ENCODE data around the gene ERBB4.

The ERBB4 gene

DNA sequence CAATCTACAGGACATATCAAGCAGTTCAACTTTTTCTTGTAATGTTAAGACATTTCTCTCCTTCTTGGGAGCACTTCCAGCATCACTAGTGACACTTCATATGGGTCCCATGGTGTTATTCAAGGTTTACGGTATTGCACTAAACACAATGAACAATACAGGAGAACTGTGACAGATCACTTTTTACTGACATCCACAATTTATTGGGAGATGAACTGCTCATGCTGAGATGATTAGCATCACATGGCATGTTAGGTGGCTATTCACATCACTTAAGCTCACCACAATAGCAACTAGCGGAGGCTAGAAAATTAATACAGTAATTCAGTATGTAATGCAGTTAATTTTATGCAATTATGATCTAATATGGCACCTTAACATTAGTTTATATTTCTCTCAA is 264.4 kb downstream of the ERBB4 start:
- no peak overlapping the region for H3K27ac ChIP-seq
- TF ChIP-seq, protein P1, sequence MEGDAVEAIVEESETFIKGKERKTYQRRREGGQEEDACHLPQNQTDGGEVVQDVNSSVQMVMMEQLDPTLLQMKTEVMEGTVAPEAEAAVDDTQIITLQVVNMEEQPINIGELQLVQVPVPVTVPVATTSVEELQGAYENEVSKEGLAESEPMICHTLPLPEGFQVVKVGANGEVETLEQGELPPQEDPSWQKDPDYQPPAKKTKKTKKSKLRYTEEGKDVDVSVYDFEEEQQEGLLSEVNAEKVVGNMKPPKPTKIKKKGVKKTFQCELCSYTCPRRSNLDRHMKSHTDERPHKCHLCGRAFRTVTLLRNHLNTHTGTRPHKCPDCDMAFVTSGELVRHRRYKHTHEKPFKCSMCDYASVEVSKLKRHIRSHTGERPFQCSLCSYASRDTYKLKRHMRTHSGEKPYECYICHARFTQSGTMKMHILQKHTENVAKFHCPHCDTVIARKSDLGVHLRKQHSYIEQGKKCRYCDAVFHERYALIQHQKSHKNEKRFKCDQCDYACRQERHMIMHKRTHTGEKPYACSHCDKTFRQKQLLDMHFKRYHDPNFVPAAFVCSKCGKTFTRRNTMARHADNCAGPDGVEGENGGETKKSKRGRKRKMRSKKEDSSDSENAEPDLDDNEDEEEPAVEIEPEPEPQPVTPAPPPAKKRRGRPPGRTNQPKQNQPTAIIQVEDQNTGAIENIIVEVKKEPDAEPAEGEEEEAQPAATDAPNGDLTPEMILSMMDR (conservative IDR thresholded peaks at IDR 0.05) = no peak

- TF ChIP-seq, protein P1 (conservative IDR thresholded peaks at IDR 0.05) = no peak
Observed at GRCh38 chr2:212271583-212271982, 267.0 kb downstream of the ERBB4 start.

DNA sequence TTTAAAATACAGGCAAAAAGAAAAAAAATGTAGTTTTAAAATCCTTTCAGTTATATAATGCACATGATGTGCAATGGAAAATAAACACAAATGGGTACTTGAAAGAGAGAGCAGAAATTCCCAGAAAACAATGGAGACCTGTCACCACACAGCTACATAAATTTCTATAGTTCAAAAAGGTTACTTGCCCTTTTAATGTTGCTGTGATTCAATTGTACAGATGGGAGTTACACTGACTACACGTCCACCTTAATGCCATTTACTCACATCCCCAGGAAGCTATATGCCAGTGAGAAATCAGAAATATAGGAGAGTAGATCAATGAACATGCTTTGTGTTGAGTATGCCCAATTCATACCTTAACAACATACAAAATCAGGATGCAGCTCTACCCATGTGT is 269.6 kb downstream of the ERBB4 start:
- H3K27ac ChIP-seq = no peak overlapping the region
- TF ChIP-seq, protein P1 (conservative IDR thresholded peaks at IDR 0.05) = no peak

More at GRCh38 chr2:212271583-212271982, 267.0 kb downstream of the ERBB4 start:
- no peak overlapping the region for H3K27ac ChIP-seq

DNA sequence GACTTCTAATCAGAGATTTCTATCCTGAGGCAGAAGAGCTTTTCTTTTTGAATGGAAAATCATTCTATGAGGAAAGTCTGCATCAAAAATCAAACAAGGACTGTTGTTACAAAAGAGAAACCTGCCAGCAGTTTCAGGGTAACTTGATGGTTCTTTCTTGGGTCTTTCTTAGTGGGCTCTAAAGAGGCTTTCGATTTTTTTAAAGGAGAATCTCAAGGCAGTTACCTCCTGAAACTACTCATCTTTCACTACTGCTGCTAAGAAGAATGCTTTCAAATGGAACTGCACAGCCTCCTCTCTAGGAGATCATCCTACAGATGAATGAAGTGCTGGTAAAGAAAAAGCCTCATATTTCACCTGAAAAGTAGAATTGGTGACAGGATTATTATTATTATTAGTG is 272.3 kb downstream of the ERBB4 start:
- TF ChIP-seq, protein P1 (conservative IDR thresholded peaks at IDR 0.05) = no peak
- no peak overlapping the region for H3K27ac ChIP-seq

DNA sequence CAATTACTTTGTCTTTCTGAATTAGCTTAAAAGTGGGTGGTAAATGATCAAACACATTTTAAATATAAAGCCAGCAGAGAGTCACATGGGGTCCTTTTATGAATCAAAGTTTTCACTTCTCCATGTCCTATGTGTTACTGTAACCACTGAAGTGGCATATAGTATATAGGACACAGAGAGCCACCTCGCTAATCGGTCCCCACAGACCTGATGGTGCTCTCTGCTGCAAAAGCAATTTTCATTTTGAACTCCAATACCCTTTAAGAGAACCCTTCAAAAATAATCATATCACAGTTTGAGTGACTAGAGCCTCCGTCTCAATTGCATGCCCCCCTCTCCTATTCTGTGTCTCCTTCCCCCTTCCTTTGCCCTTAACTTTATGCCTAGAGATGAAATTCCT is 272.8 kb downstream of the ERBB4 start:
- H3K27ac ChIP-seq = no peak overlapping the region
- TF ChIP-seq, protein P1 (conservative IDR thresholded peaks at IDR 0.05) = no peak

DNA sequence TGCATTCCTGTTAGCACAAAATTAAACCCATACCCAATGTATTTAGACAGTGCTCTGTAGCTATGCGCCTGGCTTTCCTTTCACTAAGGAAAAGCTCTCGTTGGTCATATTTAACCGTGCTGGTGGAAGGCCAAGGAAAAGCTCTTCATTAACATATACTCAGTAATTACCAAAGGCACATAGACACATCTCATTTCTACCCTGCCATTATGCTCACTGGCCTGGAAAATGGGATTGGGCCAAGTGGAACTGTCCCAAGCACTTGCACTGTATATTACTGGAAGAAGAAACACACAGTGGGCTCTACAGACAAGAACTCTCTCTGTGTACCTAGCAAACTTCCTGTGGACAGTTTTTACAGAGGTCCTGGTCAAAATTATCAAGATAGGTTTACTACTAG is 274.4 kb downstream of the ERBB4 start:
- TF ChIP-seq, protein P1 (conservative IDR thresholded peaks at IDR 0.05) = no peak
- peak overlapping the region; percentile 21; the same call in 1 of the 2 replicates for H3K27ac ChIP-seq

- TF ChIP-seq, protein P1 (conservative IDR thresholded peaks at IDR 0.05) = no peak
- no peak overlapping the region for H3K27ac ChIP-seq
Observed at GRCh38 chr2:212259226-212259625, 279.4 kb downstream of the ERBB4 start.

Data from VCaP (cell line).